HG02981 (cell line): ENCODE results near the gene LTB4R.

Source experiments
- ATAC-seq: cut with Tn5 transposase; IDR thresholded peaks from one replicate; pipeline ENCODE4 v1.9.1; 2021; ENCODE audit warnings: mild to moderate bottlenecking, moderate library complexity; ENCODE audit not compliant: unreplicated experiment

LTB4R gene

GRCh38 chr14:24310646-24311604, at the start of gene LTB4R:
Gene LTB4R (plus strand): TSS chr14:24311502. CDS start chr14:24315652, 4,150 bp downstream.
- peak; percentile 67 for ATAC-seq

GRCh38 chr14:24261969-24262327, 49.4 kb upstream of the LTB4R start:
- no peak for ATAC-seq

GRCh38 chr14:24262821-24263733, 48.2 kb upstream of the LTB4R start, which contains the start of gene TGM1:
Gene TGM1 (minus strand): TSS chr14:24263177. CDS start chr14:24262352, 825 bp downstream.
- ATAC-seq, result no peak

- ATAC-seq, result no peak
These were observed 47.5 kb upstream of the LTB4R start for GRCh38 chr14:24263848-24264247.

GRCh38 chr14:24264298-24264697, 47.0 kb upstream of the LTB4R start:
- ATAC-seq, result no peak

GRCh38 chr14:24266344-24267244, 44.7 kb upstream of the LTB4R start:
- no peak for ATAC-seq

GRCh38 chr14:24267516-24267915, 43.8 kb upstream of the LTB4R start:
- ATAC-seq, result no peak

- no peak for ATAC-seq
These were observed 43.1 kb upstream of the LTB4R start for GRCh38 chr14:24268225-24268624.

- no peak for ATAC-seq
These were observed 41.9 kb upstream of the LTB4R start for GRCh38 chr14:24269368-24269767.

GRCh38 chr14:24269910-24270536, 41.3 kb upstream of the LTB4R start:
- no peak for ATAC-seq

GRCh38 chr14:24270537-24271133, 40.7 kb upstream of the LTB4R start:
- ATAC-seq, result peak; percentile 1

- peak; percentile 82 for ATAC-seq
These were observed 40.0 kb upstream of the LTB4R start, which contains the start of gene RABGGTA for GRCh38 chr14:24271134-24271833. Gene RABGGTA (minus strand): TSS chr14:24271597. CDS start chr14:24271115, 482 bp downstream.

GRCh38 chr14:24271834-24272263, 39.5 kb upstream of the LTB4R start:
- no peak for ATAC-seq

GRCh38 chr14:24272467-24272866, 38.8 kb upstream of the LTB4R start:
- no peak for ATAC-seq

GRCh38 chr14:24273422-24273998, 37.8 kb upstream of the LTB4R start:
- no peak for ATAC-seq

- ATAC-seq, result peak; percentile 43
These were observed 37.2 kb upstream of the LTB4R start for GRCh38 chr14:24274101-24274543.

- ATAC-seq, result no peak
These were observed 34.2 kb upstream of the LTB4R start for GRCh38 chr14:24277071-24277470.

GRCh38 chr14:24277606-24278321, 33.5 kb upstream of the LTB4R start:
- no peak for ATAC-seq
